GM12878 (cell line): ENCODE measurements around the gene PRG3. TPM values are rescaled to one million over a fixed set of nuclear protein-coding genes. Genes with fewer than 3 reads are reported as not detected.
"Not testable (repeated sequence)": the region's sequence is repeated elsewhere in the genome, so short reads cannot be mapped to it uniquely, and the experiment has no call there.

Experiments
- ATAC-seq: fragments of 200-7000 bp; cut with Tn5 transposase; 3 replicates; pipeline ENCODE4 v1.9.1; 2020; ENCODE audit warnings: mild to moderate bottlenecking, moderate library complexity
- BruUV-seq: library from RNA; stranded (reverse); fragments of 400-500 nt; replicated peaks from 2 replicates; lab custom pipeline; 2021; lab: Mats Ljungman, UMichigan
- CTCF ChIA-PET: fragments of 300-600 bp; sonication (Branson Sonifier 250); formaldehyde crosslinking; extraction: SDS; loops from one replicate; lab custom pipeline; 2021; ENCODE audit warnings: inconsistent platforms; lab: Yijun Ruan, JAX
- POLR2A ChIA-PET: fragments of 350-600 bp; formaldehyde crosslinking; extraction: SDS; loops from one replicate; lab custom pipeline; 2021; ENCODE audit warnings: inconsistent platforms; lab: Charles Lee
- RAD21 ChIA-PET: fragments of 300-600 bp; sonication (Branson Sonifier 250); formaldehyde crosslinking; loops from one replicate; lab custom pipeline; 2023; ENCODE audit warnings: antibody characterized with exemption; ENCODE audit not compliant: unreplicated experiment; lab: Charles Lee
- SMC1A ChIA-PET: fragments of 300-600 bp; sonication (Branson Sonifier 250); formaldehyde crosslinking; loops from one replicate; lab custom pipeline; 2023; ENCODE audit not compliant: unreplicated experiment, uncharacterized antibody; lab: Charles Lee
- DNase-seq: peaks from one replicate; pipeline ENCODE4 v3.0.0-alpha.2; 2011; ENCODE audit warnings: low read depth, low spot score
- FAIRE-seq: peaks from 3 replicates; lab custom pipeline; 2011; peaks lifted over from hg19 to GRCh38; lab: Jason Lieb, UNC
- H2AFZ ChIP-seq: 2 replicates; pipeline ENCODE4 v1.6.0; 2011; ENCODE audit warnings: low read depth, low read length, control low read depth; ENCODE audit not compliant: control insufficient read depth
- H3K27ac ChIP-seq: 2 replicates; pipeline ENCODE4 v1.5.1; 2011; ENCODE audit warnings: control low read depth; ENCODE audit not compliant: control insufficient read depth, insufficient read depth
- H3K27me3 ChIP-seq, 2 experiments: replicated peaks in 1 of 2; 2 replicates each; pipeline versions ENCODE4 v1.6.0 to v1.6.1; 2011; ENCODE audit warnings: low read length in 1 of 2; ENCODE audit not compliant: control insufficient read depth in 2 of 2, insufficient read depth in 2 of 2
- H3K36me3 ChIP-seq, 2 experiments: 2 replicates each; pipeline ENCODE4 v1.5.1; 2011; ENCODE audit warnings: low read length in 1 of 2; ENCODE audit not compliant: control insufficient read depth in 2 of 2, insufficient read depth in 2 of 2
- H3K4me1 ChIP-seq: 2 replicates; pipeline ENCODE4 v1.6.1; 2011; ENCODE audit warnings: mild to moderate bottlenecking, low read length, moderate library complexity, mixed read lengths; ENCODE audit not compliant: control insufficient read depth, insufficient read depth
- H3K4me2 ChIP-seq: 2 replicates; pipeline ENCODE4 v1.6.0; 2011; ENCODE audit warnings: control low read depth; ENCODE audit not compliant: control insufficient read depth, insufficient read depth
- H3K4me3 ChIP-seq: fragments of 200-600 bp; sonication (generic); 2 replicates; pipeline ENCODE4 v1.5.1; 2016
- H3K79me2 ChIP-seq: 2 replicates; pipeline ENCODE4 v1.6.0; 2011; ENCODE audit warnings: low read length; ENCODE audit not compliant: control insufficient read depth, insufficient read depth
- H3K9ac ChIP-seq: 2 replicates; pipeline ENCODE4 v1.8.0; 2011; ENCODE audit warnings: low read length, control low read depth, mixed read lengths; ENCODE audit not compliant: control insufficient read depth, insufficient read depth
- H3K9me3 ChIP-seq: replicated peaks from 3 replicates; pipeline ENCODE4 v1.5.1; 2011; ENCODE audit warnings: mild to moderate bottlenecking, low read length; ENCODE audit not compliant: control insufficient read depth, insufficient read depth
- H4K20me1 ChIP-seq: 2 replicates; pipeline ENCODE4 v1.6.0; 2011; ENCODE audit not compliant: control insufficient read depth, insufficient read depth
- CHD2 ChIP-seq: IDR thresholded peaks from 2 replicates; pipeline ENCODE4 v1.6.1; 2011; ENCODE audit warnings: low read depth, low read length, improper control_type of control experiment, borderline replicate concordance
- GATAD2B ChIP-seq: fragments of 450-650 bp; conservative IDR thresholded peaks from 2 replicates; pipeline ENCODE4 v1.6.1; 2017; ENCODE audit warnings: low read depth, mild to moderate bottlenecking, moderate library complexity
- KDM1A ChIP-seq: fragments of 200-600 bp; sonication (generic); IDR thresholded peaks from 2 replicates; pipeline ENCODE4 v1.6.1; 2016; ENCODE audit warnings: borderline replicate concordance
- LARP7 ChIP-seq: fragments of 450-650 bp; IDR thresholded peaks from 2 replicates; pipeline ENCODE4 v1.6.1; 2017; ENCODE audit warnings: mild to moderate bottlenecking
- MTA3 ChIP-seq: IDR thresholded peaks from 2 replicates; pipeline ENCODE4 v1.6.1; 2012; ENCODE audit warnings: low read length, inconsistent platforms, borderline replicate concordance
- STAT3 ChIP-seq: IDR thresholded peaks from 2 replicates; pipeline ENCODE4 v1.6.1; 2011; ENCODE audit warnings: low read depth, low read length, improper control_type of control experiment
- WGBS: methylation state at CpG from one replicate; pipeline ENCODE4 v1.1.6; 2016; ENCODE audit warnings: low lambda C conversion rate; ENCODE audit not compliant: insufficient replicate concordance, insufficient coverage; ENCODE audit errors: missing lambda C conversion rate; 5-methylcytosine and 5-hydroxymethylcytosine counted together
- in situ Hi-C: fragments of 300-500 bp; cut with MboI; formaldehyde crosslinking; loops from 9 replicates; pipeline ENCODE4 v1.14.3; 2018; ENCODE audit warnings: mixed read lengths
- intact Hi-C: fragments of 100-400 bp; cut with micrococcal nuclease; formaldehyde crosslinking; loops from one replicate; pipeline ENCODE4 v1.14.2; 2022; ENCODE audit not compliant: unreplicated experiment
- polyA plus RNA-seq, 11 experiments: library from polyadenylated mRNA; depleted of rRNA in 4 of 11; unstranded in 6 of 11; stranded (reverse) in 5 of 11; fragments of >200 nt; fragmentation: Nextera tagmentation in 4 of 11; fragmentation: Illumina TruSeq in 1 of 11; extraction: Ambion mirVana in 4 of 11; extraction: Trizol in 1 of 11; gene quantifications; 1 replicate in 1 of 11; 2 replicates in 10 of 11; pipeline versions ENCODE4 v1.2.1 to v1.2.3, GENCODE V29; 2011 to 2016; ENCODE audit warnings: inconsistent platforms in 2 of 11, missing spikeins in 2 of 11, low read depth in 1 of 11
- total RNA-seq, 4 experiments: library from RNA; depleted of rRNA in 3 of 4; stranded (reverse); fragments of >200 nt in 3 of 4; fragmentation: Illumina TruSeq in 1 of 4; extraction: Trizol in 1 of 4; gene quantifications; 2 replicates each; pipeline versions ENCODE4 v1.2.1 to v1.2.3, GENCODE V29; 2013 to 2021
- TF ChIP-seq, protein P1 (sequence below): IDR thresholded peaks from 2 replicates; pipeline ENCODE4 v1.6.1; 2012; ENCODE audit warnings: low read length, inconsistent platforms
- TF ChIP-seq, protein P2 (sequence below): fragments of 450-650 bp; formaldehyde crosslinking; IDR thresholded peaks from 2 replicates; pipeline ENCODE4 v1.5.0; 2022; ENCODE audit warnings: mild to moderate bottlenecking, missing genetic modification characterization
- TF ChIP-seq, protein P3 (sequence below): fragments of 450-650 bp; conservative IDR thresholded peaks from 2 replicates; pipeline ENCODE4 v1.6.1; 2017; ENCODE audit warnings: mild to moderate bottlenecking, moderate library complexity

PRG3 gene
- total and polyA plus RNA-seq, 10 of the 15 experiments (the other 5 are each of a cell fraction or from before 2014, with no cell fraction given): not detected

DNA sequence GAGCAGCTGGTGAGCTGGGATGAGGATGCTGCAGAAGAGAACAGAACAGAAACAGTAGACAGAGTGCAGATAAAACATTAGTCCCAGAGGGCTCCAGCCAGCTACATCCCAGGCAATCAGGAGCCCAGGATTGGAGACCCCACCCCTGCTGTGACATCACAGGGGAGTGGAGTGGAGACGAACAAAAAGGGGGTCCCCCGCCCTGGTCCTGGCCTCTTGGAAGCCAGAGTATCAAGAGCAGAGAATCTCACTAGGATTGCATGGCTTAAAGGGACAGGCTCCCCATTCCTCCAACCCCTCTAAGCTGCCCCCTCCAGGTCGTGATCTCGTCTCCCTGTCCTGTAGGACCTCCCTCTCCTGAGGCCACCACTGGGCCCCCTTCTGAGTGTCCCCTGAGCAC is 42.8 kb downstream of the PRG3 start, which contains the start of gene P2RX3:
TSS of gene P2RX3 (plus strand) at position 211 of the 400 bp plus-strand sequence. CDS start 199 bp downstream, outside the sequence.
- ChIA-PET RAD21 (no interaction called here), CTCF (interaction anchor here (1.3 to 2.8 kb wide), 4 partner anchors 9 to 156 kb away, joined by 3 to 15 read pairs (median 6); partner anchors contain the start of gene TNKS1BP1), POLR2A (no interaction called here), SMC1A (no interaction called here)
- H4K20me1 ChIP-seq: no peaks in the 10 kb centered on the region
- no peaks in the 10 kb centered on the region for H3K9me3 ChIP-seq
- H3K4me2 ChIP-seq: no peak within 1 kb of the TSS
- in situ Hi-C loops (loop anchor here (25.0 kb wide), 2 partner anchors 1174 to 1249 kb away; partner anchors contain the start of genes LPXN, OR5B21 and ZFP91), intact Hi-C loops (no loop called here)
- no TSS peak for BruUV-seq
- DNase-seq (no peak), FAIRE-seq (no peak), ATAC-seq (no peak)
- peaks cover 10% of the 10 kb centered on the region for H3K4me1 ChIP-seq
- H3K27me3 ChIP-seq: no peaks in the 10 kb centered on the region; a peak in 1 of 4 replicates
- no peak within 1 kb of the TSS for H2AFZ ChIP-seq
- no peak within 1 kb of the TSS for H3K27ac ChIP-seq
- H3K9ac ChIP-seq: no peak within 1 kb of the TSS
- no peak within 1 kb of the TSS for H3K4me3 ChIP-seq
- TF ChIP-seq MTA3: no peak
- no peak for TF ChIP-seq GATAD2B
- TF ChIP-seq, protein P1, sequence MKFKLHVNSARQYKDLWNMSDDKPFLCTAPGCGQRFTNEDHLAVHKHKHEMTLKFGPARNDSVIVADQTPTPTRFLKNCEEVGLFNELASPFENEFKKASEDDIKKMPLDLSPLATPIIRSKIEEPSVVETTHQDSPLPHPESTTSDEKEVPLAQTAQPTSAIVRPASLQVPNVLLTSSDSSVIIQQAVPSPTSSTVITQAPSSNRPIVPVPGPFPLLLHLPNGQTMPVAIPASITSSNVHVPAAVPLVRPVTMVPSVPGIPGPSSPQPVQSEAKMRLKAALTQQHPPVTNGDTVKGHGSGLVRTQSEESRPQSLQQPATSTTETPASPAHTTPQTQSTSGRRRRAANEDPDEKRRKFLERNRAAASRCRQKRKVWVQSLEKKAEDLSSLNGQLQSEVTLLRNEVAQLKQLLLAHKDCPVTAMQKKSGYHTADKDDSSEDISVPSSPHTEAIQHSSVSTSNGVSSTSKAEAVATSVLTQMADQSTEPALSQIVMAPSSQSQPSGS: no peak
- TF ChIP-seq, protein P2, sequence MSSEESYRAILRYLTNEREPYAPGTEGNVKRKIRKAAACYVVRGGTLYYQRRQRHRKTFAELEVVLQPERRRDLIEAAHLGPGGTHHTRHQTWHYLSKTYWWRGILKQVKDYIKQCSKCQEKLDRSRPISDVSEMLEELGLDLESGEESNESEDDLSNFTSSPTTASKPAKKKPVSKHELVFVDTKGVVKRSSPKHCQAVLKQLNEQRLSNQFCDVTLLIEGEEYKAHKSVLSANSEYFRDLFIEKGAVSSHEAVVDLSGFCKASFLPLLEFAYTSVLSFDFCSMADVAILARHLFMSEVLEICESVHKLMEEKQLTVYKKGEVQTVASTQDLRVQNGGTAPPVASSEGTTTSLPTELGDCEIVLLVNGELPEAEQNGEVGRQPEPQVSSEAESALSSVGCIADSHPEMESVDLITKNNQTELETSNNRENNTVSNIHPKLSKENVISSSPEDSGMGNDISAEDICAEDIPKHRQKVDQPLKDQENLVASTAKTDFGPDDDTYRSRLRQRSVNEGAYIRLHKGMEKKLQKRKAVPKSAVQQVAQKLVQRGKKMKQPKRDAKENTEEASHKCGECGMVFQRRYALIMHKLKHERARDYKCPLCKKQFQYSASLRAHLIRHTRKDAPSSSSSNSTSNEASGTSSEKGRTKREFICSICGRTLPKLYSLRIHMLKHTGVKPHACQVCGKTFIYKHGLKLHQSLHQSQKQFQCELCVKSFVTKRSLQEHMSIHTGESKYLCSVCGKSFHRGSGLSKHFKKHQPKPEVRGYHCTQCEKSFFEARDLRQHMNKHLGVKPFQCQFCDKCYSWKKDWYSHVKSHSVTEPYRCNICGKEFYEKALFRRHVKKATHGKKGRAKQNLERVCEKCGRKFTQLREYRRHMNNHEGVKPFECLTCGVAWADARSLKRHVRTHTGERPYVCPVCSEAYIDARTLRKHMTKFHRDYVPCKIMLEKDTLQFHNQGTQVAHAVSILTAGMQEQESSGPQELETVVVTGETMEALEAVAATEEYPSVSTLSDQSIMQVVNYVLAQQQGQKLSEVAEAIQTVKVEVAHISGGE (CRISPR knock-in tag): no peak
- no peak for TF ChIP-seq CHD2
- TF ChIP-seq LARP7: no peak
- TF ChIP-seq STAT3: no peak
- TF ChIP-seq, protein P3, sequence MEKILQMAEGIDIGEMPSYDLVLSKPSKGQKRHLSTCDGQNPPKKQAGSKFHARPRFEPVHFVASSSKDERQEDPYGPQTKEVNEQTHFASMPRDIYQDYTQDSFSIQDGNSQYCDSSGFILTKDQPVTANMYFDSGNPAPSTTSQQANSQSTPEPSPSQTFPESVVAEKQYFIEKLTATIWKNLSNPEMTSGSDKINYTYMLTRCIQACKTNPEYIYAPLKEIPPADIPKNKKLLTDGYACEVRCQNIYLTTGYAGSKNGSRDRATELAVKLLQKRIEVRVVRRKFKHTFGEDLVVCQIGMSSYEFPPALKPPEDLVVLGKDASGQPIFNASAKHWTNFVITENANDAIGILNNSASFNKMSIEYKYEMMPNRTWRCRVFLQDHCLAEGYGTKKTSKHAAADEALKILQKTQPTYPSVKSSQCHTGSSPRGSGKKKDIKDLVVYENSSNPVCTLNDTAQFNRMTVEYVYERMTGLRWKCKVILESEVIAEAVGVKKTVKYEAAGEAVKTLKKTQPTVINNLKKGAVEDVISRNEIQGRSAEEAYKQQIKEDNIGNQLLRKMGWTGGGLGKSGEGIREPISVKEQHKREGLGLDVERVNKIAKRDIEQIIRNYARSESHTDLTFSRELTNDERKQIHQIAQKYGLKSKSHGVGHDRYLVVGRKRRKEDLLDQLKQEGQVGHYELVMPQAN: no peak
- no peak for TF ChIP-seq KDM1A
- H3K36me3 ChIP-seq: peaks cover 0 to 8% of the 10 kb centered on the region in 2 experiments; a peak in 2 of 4 replicates
- WGBS: 25% methylated on average over 4 of the region's 4 CpGs
- H3K79me2 ChIP-seq: peaks cover 29% of the 10 kb centered on the region

DNA sequence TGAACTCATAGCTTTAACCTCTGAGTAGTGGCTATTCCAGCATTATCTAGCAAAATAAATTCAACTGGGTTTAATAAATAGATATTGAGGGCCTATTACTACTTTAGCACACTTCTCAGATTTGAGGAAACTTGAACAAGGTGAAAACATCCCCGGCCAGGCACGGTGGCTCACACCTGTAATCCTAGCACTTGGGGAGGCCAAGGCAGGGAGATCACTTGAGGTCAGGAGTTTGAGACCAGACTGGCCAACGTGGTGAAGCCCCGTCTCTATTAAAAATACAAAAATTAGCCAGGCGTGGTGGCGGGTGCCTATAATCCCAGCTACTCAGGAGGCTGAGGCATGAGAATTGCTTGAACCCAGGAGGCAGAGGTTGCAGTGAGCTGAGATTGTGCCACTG is 44.1 kb downstream of the PRG3 start:
- 95% methylated on average over 6 of the region's 6 CpGs for WGBS
- RAD21 ChIA-PET, H3K9ac ChIP-seq, H3K27ac ChIP-seq, H3K27me3 ChIP-seq, H4K20me1 ChIP-seq, BruUV-seq, H2AFZ ChIP-seq, H3K4me3 ChIP-seq, intact Hi-C loops, H3K4me2 ChIP-seq, ATAC-seq, FAIRE-seq, DNase-seq, H3K9me3 ChIP-seq: not testable (repeated sequence)
- Histone ChIP-seq H3K4me1 (peaks cover 10% of the 10 kb centered on the region), H3K79me2 (peaks cover 29% of the 10 kb centered on the region), H3K36me3 (peaks cover 8 to 15% of the 10 kb centered on the region in 2 experiments)
- ChIA-PET SMC1A (interaction anchor here (1.0 to 4.2 kb wide), 2 partner anchors 9 to 11 kb away, joined by 3 to 20 read pairs; partner anchors contain the start of gene TNKS1BP1), CTCF (interaction anchor here (1.0 to 2.8 kb wide), 3 partner anchors 10 to 157 kb away, joined by 4 to 15 read pairs (median 5); partner anchors contain the start of gene TNKS1BP1), POLR2A (interaction anchor here (0.6 to 4.5 kb wide), 2 partner anchors 11 to 211 kb away, joined by 3 to 35 read pairs; partner anchors contain the start of gene TNKS1BP1)
- in situ Hi-C loops: loop anchor here (25.0 kb wide), 2 partner anchors 1175 to 1250 kb away; partner anchors contain the start of genes LPXN, OR5B21 and ZFP91
